ENCODE results near the gene TGFBR3. TPM values are rescaled to one million over a fixed set of nuclear protein-coding genes. Genes with fewer than 3 reads are reported as not detected.

The TGFBR3 gene
- polyA plus RNA-seq, 1 donor (not counting 4 experiments of a cell fraction or from before 2014, with no cell fraction given) = 1.2 TPM

DNA sequence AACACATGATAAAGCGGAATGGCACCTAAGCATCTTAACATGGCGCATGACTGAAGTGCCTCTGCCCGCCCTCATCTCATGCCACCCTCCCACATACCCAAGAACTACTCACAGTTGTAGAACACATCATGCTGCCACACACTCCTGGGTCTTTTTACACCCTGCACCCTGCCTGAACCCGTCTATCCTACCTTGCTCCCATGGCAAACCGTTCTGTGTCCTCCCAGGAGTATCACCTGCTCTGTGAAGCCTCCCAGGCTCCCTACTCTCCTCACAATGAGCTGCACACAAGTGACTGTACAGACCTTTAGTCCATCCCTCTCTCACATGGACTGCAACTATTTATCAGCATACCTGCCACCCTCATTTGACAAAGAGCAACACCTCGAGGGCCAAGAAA is 144.0 kb downstream of the TGFBR3 start:
- Histone ChIP-seq H3K9me1 (ENCODE audit: control insufficient read depth, extremely low read depth, insufficient read depth, low read length) (no peaks in the 10 kb centered on the region), H4K20me1 (ENCODE audit: control insufficient read depth, extremely low read depth, insufficient read depth, low read length) (no peaks in the 10 kb centered on the region), H3K4me1 (ENCODE audit: control insufficient read depth, extremely low read depth, insufficient read depth, low read length) (peaks cover 25% of the 10 kb centered on the region), H3K4me3 (ENCODE audit: control insufficient read depth in 2 of 3, extremely low read depth in 1 of 3, insufficient read depth in 2 of 3, low read depth in 1 of 3, low read length in 3 of 3) (no peak overlapping the region), H3K9me3 (ENCODE audit: control insufficient read depth, low read depth, low read length) (no peaks in the 10 kb centered on the region), H3K27me3 (ENCODE audit: control insufficient read depth, extremely low read depth, insufficient read depth, low read length) (no peaks in the 10 kb centered on the region), H3K4me2 (ENCODE audit: control insufficient read depth, extremely low read depth, insufficient read depth, low read depth, low read length) (no peak overlapping the region), H3K27ac (ENCODE audit: control insufficient read depth, insufficient read depth, low read length) (no peak overlapping the region), H2AFZ (ENCODE audit: control insufficient read depth, low read length) (no peak overlapping the region), H3K9ac (ENCODE audit: control insufficient read depth, extremely low read depth, insufficient read depth, low read length) (no peak overlapping the region), H3K79me2 (ENCODE audit: control insufficient read depth, insufficient read depth, low read length) (no peaks in the 10 kb centered on the region), H3K36me3 (ENCODE audit: control insufficient read depth in 2 of 2, extremely low read depth in 1 of 2, insufficient read depth in 2 of 2, low read length in 2 of 2) (no peaks in the 10 kb centered on the region)
- TF ChIP-seq EZH2 (IDR thresholded peaks at IDR 0.05; ENCODE audit: low read length) = no peak
- TF ChIP-seq, protein P1, sequence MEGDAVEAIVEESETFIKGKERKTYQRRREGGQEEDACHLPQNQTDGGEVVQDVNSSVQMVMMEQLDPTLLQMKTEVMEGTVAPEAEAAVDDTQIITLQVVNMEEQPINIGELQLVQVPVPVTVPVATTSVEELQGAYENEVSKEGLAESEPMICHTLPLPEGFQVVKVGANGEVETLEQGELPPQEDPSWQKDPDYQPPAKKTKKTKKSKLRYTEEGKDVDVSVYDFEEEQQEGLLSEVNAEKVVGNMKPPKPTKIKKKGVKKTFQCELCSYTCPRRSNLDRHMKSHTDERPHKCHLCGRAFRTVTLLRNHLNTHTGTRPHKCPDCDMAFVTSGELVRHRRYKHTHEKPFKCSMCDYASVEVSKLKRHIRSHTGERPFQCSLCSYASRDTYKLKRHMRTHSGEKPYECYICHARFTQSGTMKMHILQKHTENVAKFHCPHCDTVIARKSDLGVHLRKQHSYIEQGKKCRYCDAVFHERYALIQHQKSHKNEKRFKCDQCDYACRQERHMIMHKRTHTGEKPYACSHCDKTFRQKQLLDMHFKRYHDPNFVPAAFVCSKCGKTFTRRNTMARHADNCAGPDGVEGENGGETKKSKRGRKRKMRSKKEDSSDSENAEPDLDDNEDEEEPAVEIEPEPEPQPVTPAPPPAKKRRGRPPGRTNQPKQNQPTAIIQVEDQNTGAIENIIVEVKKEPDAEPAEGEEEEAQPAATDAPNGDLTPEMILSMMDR (optimal IDR thresholded peaks at IDR 0.05 in 1 of 3, IDR thresholded peaks at IDR 0.05 in 1 of 3, conservative IDR thresholded peaks at IDR 0.05 in 1 of 3; ENCODE audit: extremely low read depth in 1 of 3, insufficient read depth in 2 of 3, low read length in 3 of 3) = no peak
- DNase-seq (ENCODE audit: low read depth, low spot score) (no peak), FAIRE-seq (no peak)
- dilution Hi-C loops (cut with MboI; ENCODE audit: extremely low pct_ligation_motif_present, low sequenced_read_pairs) = no loop called here

DNA sequence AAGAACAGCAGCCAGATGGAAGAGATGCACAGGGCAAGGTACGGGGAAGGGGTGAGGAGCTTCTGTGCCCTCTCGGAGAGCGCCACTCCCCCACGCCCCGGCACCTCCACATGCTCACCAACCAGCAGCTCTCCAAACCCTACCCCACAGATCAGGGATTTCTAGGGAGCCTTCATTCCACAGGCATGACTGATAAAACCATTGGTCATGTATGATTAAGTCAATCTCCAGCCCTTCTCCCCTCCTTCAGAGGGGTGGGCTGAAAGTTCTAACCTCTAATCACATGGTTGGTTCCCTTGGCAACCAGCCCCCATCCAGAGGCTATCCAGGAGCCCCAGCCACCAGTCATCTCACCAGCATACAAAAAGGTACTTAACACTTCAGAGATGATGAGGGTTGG is 144.7 kb downstream of the TGFBR3 start:
- no peaks in the 10 kb centered on the region for H4K20me1 ChIP-seq (ENCODE audit: control insufficient read depth, extremely low read depth, insufficient read depth, low read length)
- H3K27ac ChIP-seq (ENCODE audit: control insufficient read depth, insufficient read depth, low read length) = no peak overlapping the region
- no peak overlapping the region for H3K4me3 ChIP-seq (ENCODE audit: control insufficient read depth in 2 of 3, extremely low read depth in 1 of 3, insufficient read depth in 2 of 3, low read depth in 1 of 3, low read length in 3 of 3)
- FAIRE-seq (no peak), DNase-seq (ENCODE audit: low read depth, low spot score) (no peak)
- dilution Hi-C loops (cut with MboI; ENCODE audit: extremely low pct_ligation_motif_present, low sequenced_read_pairs) = no loop called here
- no peaks in the 10 kb centered on the region for H3K9me1 ChIP-seq (ENCODE audit: control insufficient read depth, extremely low read depth, insufficient read depth, low read length)
- TF ChIP-seq, protein P1 (optimal IDR thresholded peaks at IDR 0.05 in 1 of 3, IDR thresholded peaks at IDR 0.05 in 1 of 3, conservative IDR thresholded peaks at IDR 0.05 in 1 of 3; ENCODE audit: extremely low read depth in 1 of 3, insufficient read depth in 2 of 3, low read length in 3 of 3) = no peak
- TF ChIP-seq EZH2 (IDR thresholded peaks at IDR 0.05; ENCODE audit: low read length) = no peak
- no peak overlapping the region for H3K4me2 ChIP-seq (ENCODE audit: control insufficient read depth, extremely low read depth, insufficient read depth, low read depth, low read length)
- no peaks in the 10 kb centered on the region for H3K79me2 ChIP-seq (ENCODE audit: control insufficient read depth, insufficient read depth, low read length)
- H3K36me3 ChIP-seq (ENCODE audit: control insufficient read depth in 2 of 2, extremely low read depth in 1 of 2, insufficient read depth in 2 of 2, low read length in 2 of 2) = no peaks in the 10 kb centered on the region
- no peaks in the 10 kb centered on the region for H3K27me3 ChIP-seq (ENCODE audit: control insufficient read depth, extremely low read depth, insufficient read depth, low read length)
- H3K9me3 ChIP-seq (ENCODE audit: control insufficient read depth, low read depth, low read length) = no peaks in the 10 kb centered on the region
- H3K9ac ChIP-seq (ENCODE audit: control insufficient read depth, extremely low read depth, insufficient read depth, low read length) = no peak overlapping the region
- H3K4me1 ChIP-seq (ENCODE audit: control insufficient read depth, extremely low read depth, insufficient read depth, low read length) = peaks cover 30% of the 10 kb centered on the region
- no peak overlapping the region for H2AFZ ChIP-seq (ENCODE audit: control insufficient read depth, low read length)

Measured in keratinocyte (primary cell).